H9 (cell line): Measurements from ENCODE around the gene RGS16. TPM values are rescaled to one million over a fixed set of nuclear protein-coding genes. Genes with fewer than 3 reads are reported as not detected.

Experiments used
- DNase-seq: peaks from one replicate; pipeline ENCODE4 v3.0.0-alpha.2; 2017
- H2AFZ ChIP-seq: one replicate; pipeline ENCODE4 v1.6.1; 2013; ENCODE audit warnings: mild to moderate bottlenecking, low read length, control low read depth, moderate library complexity
- H2AK5ac ChIP-seq: 2 replicates; pipeline ENCODE4 v1.6.1; 2013; ENCODE audit warnings: low read length, control low read depth, mixed read lengths; ENCODE audit not compliant: insufficient read length
- H2BK120ac ChIP-seq: one replicate; pipeline ENCODE4 v1.6.1; 2013; ENCODE audit warnings: low read depth, mild to moderate bottlenecking, low read length, control low read depth, inconsistent platforms; ENCODE audit not compliant: poor library complexity, severe bottlenecking
- H2BK12ac ChIP-seq: 2 replicates; pipeline ENCODE4 v1.6.1; 2013; ENCODE audit warnings: low read length, control low read depth, mixed read lengths, low read depth; ENCODE audit not compliant: insufficient read length
- H2BK15ac ChIP-seq: 2 replicates; pipeline ENCODE4 v1.6.1; 2013; ENCODE audit warnings: low read depth, low read length, control low read depth
- H2BK20ac ChIP-seq: one replicate; pipeline ENCODE4 v1.6.1; 2013; ENCODE audit warnings: low read depth, mild to moderate bottlenecking, low read length, control low read depth, inconsistent platforms; ENCODE audit not compliant: poor library complexity, severe bottlenecking
- H2BK5ac ChIP-seq: 2 replicates; pipeline ENCODE4 v1.6.1; 2013; ENCODE audit warnings: low read length, control low read depth, mixed read lengths; ENCODE audit not compliant: insufficient read length
- H3K14ac ChIP-seq: 2 replicates; pipeline ENCODE4 v1.6.1; 2013; ENCODE audit warnings: low read length, control low read depth; ENCODE audit not compliant: insufficient read depth
- H3K18ac ChIP-seq: 2 replicates; pipeline ENCODE4 v1.6.1; 2013; ENCODE audit warnings: low read depth, mild to moderate bottlenecking, mixed read lengths, low read length, control low read depth; ENCODE audit not compliant: insufficient read length
- H3K23ac ChIP-seq: 2 replicates; pipeline ENCODE4 v1.6.1; 2013; ENCODE audit warnings: low read length, control low read depth, mixed read lengths, low read depth; ENCODE audit not compliant: insufficient read length
- H3K23me2 ChIP-seq: 2 replicates; pipeline ENCODE4 v1.6.1; 2013; ENCODE audit warnings: low read depth, mild to moderate bottlenecking, mixed read lengths, low read length, control low read depth; ENCODE audit not compliant: insufficient read length, poor library complexity, severe bottlenecking
- H3K27ac ChIP-seq: 2 replicates; pipeline ENCODE4 v1.5.1; 2013; ENCODE audit warnings: low read length, control low read depth, mixed read lengths, low read depth; ENCODE audit not compliant: insufficient read length
- H3K27me3 ChIP-seq: 2 replicates; pipeline ENCODE4 v1.6.1; 2013; ENCODE audit warnings: low read length, control low read depth, inconsistent platforms; ENCODE audit not compliant: insufficient read depth
- H3K4ac ChIP-seq: 2 replicates; pipeline ENCODE4 v1.6.1; 2013; ENCODE audit warnings: low read depth, mild to moderate bottlenecking, control low read depth, inconsistent platforms, low read length, moderate library complexity
- H3K4me1 ChIP-seq: 2 replicates; pipeline ENCODE4 v1.6.1; 2013; ENCODE audit warnings: low read length, control low read depth, inconsistent platforms; ENCODE audit not compliant: insufficient read depth
- H3K4me2 ChIP-seq: 2 replicates; pipeline ENCODE4 v1.6.1; 2013; ENCODE audit warnings: low read length, control low read depth, mixed read lengths; ENCODE audit not compliant: insufficient read length, insufficient read depth
- H3K56ac ChIP-seq: 2 replicates; pipeline ENCODE4 v1.6.1; 2013; ENCODE audit warnings: low read depth, mild to moderate bottlenecking, mixed read lengths, low read length, control low read depth; ENCODE audit not compliant: insufficient read length
- H3K79me1 ChIP-seq: 2 replicates; pipeline ENCODE4 v1.6.1; 2013; ENCODE audit warnings: low read depth, mild to moderate bottlenecking, moderate library complexity, low read length, control low read depth, inconsistent platforms; ENCODE audit not compliant: insufficient read depth, poor library complexity, severe bottlenecking
- H3K79me2 ChIP-seq: 2 replicates; pipeline ENCODE4 v1.6.1; 2013; ENCODE audit warnings: low read length, control low read depth, inconsistent platforms; ENCODE audit not compliant: insufficient read depth
- H3K9ac ChIP-seq: 2 replicates; pipeline ENCODE4 v1.6.1; 2013; ENCODE audit warnings: low read length, control low read depth, mixed read lengths; ENCODE audit not compliant: insufficient read length; ENCODE audit errors: extremely low read depth
- H3K9me3 ChIP-seq: one replicate; pipeline ENCODE4 v1.6.1; 2013; ENCODE audit warnings: low read depth, low read length, inconsistent platforms; ENCODE audit not compliant: control insufficient read depth
- H3T11ph ChIP-seq: one replicate; pipeline ENCODE4 v1.6.1; 2013; ENCODE audit warnings: mild to moderate bottlenecking, low read length, control low read depth, inconsistent platforms
- H4K20me1 ChIP-seq: one replicate; pipeline ENCODE4 v1.6.1; 2013; ENCODE audit not compliant: control insufficient read depth, insufficient read length, insufficient read depth
- H4K5ac ChIP-seq: 2 replicates; pipeline ENCODE4 v1.6.1; 2013; ENCODE audit warnings: low read depth, mild to moderate bottlenecking, mixed read lengths, low read length, control low read depth; ENCODE audit not compliant: insufficient read length
- H4K8ac ChIP-seq: replicated peaks from 2 replicates; pipeline ENCODE4 v1.6.1; 2013; ENCODE audit warnings: low read length, control low read depth, mixed read lengths, low read depth; ENCODE audit not compliant: insufficient read length
- H4K91ac ChIP-seq: 2 replicates; pipeline ENCODE4 v1.6.1; 2013; ENCODE audit warnings: low read depth, mild to moderate bottlenecking, moderate library complexity, mixed read lengths, low read length, control low read depth; ENCODE audit not compliant: insufficient read length
- H3K27ac Mint-ChIP-seq, 3 experiments: 2 replicates in 2 of 3; 3 replicates in 1 of 3; pipeline ENCODE4 v1.8.0; 2020 to 2021; ENCODE audit warnings: mixed read lengths in 3 of 3, mild to moderate bottlenecking in 1 of 3, moderate library complexity in 1 of 3
- H3K27me3 Mint-ChIP-seq: 2 replicates; pipeline ENCODE4 v1.8.0; 2021; ENCODE audit warnings: low read depth, mild to moderate bottlenecking, moderate library complexity, mixed read lengths
- H3K36me3 Mint-ChIP-seq, 3 experiments: 2 replicates in 2 of 3; 3 replicates in 1 of 3; pipeline ENCODE4 v1.8.0; 2020 to 2021; ENCODE audit warnings: low read depth in 3 of 3, mixed read lengths in 3 of 3; ENCODE audit not compliant: insufficient read depth in 1 of 3
- H3K4me1 Mint-ChIP-seq, 2 experiments: 2 replicates each; pipeline ENCODE4 v1.8.0; 2020; ENCODE audit warnings: mixed read lengths in 2 of 2
- H3K4me3 Mint-ChIP-seq, 2 experiments: 2 replicates in 1 of 2; 3 replicates in 1 of 2; pipeline ENCODE4 v1.8.0; 2020 to 2021; ENCODE audit warnings: mild to moderate bottlenecking in 2 of 2, mixed read lengths in 2 of 2, moderate library complexity in 1 of 2
- H3K9me3 Mint-ChIP-seq, 2 experiments: 2 replicates in 1 of 2; 3 replicates in 1 of 2; pipeline ENCODE4 v1.8.0; 2020; ENCODE audit warnings: mild to moderate bottlenecking in 2 of 2, mixed read lengths in 2 of 2, moderate library complexity in 1 of 2
- WGBS: extraction: QIAGEN DNeasy Blood & Tissue Kit; methylation state at CpG from one replicate; pipeline ENCODE4 v1.1.7; 2013; ENCODE audit warnings: missing lambda C conversion rate, low lambda C conversion rate, mixed read lengths; ENCODE audit not compliant: insufficient read length; ENCODE audit errors: extremely low coverage; 5-methylcytosine and 5-hydroxymethylcytosine counted together
- total RNA-seq: library from RNA; stranded (reverse); gene quantifications from 2 replicates; pipeline ENCODE4 v1.2.1, GENCODE V29; 2021
- TF ChIP-seq, protein P1 (sequence below): fragments of 200-600 bp; sonication (generic); conservative IDR thresholded peaks from 3 replicates; pipeline ENCODE4 v1.8.0; 2021; ENCODE audit warnings: antibody characterized with exemption, mild to moderate bottlenecking

RGS16 gene
- total RNA-seq, 1 experiment from 2014 or later, result 6.9 TPM

GRCh38 chr1:182617734-182618351 is 13.7 kb upstream of the RGS16 start:
- Histone ChIP-seq H3K9ac (no peak overlapping the region), H2BK120ac (no peak overlapping the region), H3K27me3 (no peaks in the 10 kb centered on the region; the same call in 1 of the 2 replicates), H3K4me2 (no peak overlapping the region), H3K23me2 (peaks cover 15% of the 10 kb centered on the region), H2AK5ac (no peak overlapping the region), H3K79me2 (no peaks in the 10 kb centered on the region), H3K18ac (no peak overlapping the region), H2AFZ (no peak overlapping the region), H3K23ac (no peak overlapping the region), H3K4ac (no peak overlapping the region), H4K8ac (no peak overlapping the region), H3K14ac (no peak overlapping the region), H2BK12ac (no peak overlapping the region), H4K20me1 (no peaks in the 10 kb centered on the region), H3K4me1 (peaks cover 6% of the 10 kb centered on the region; the same call in 1 of the 2 replicates), H3K56ac (no peak overlapping the region), H3K27ac (no peak overlapping the region), H2BK20ac (no peak overlapping the region), H3K9me3 (no peaks in the 10 kb centered on the region), H4K5ac (no peak overlapping the region), H2BK5ac (no peak overlapping the region), H2BK15ac (no peak overlapping the region), H3K79me1 (no peaks in the 10 kb centered on the region), H3T11ph (no peak overlapping the region), H4K91ac (no peak overlapping the region)
- Mint-ChIP-seq H3K4me3 (no peak overlapping the region; a peak in 1 of 5 replicates), H3K27ac (peak overlapping the region in 1 of 3 experiments; percentile 62; a peak in 1 of 7 replicates), H3K27me3 (peaks cover 56% of the 10 kb centered on the region), H3K4me1 (peaks cover 53% of the 10 kb centered on the region in 2 experiments), H3K9me3 (peaks cover 5 to 9% of the 10 kb centered on the region in 2 experiments; a peak in 4 of 5 replicates), H3K36me3 (peaks cover 0 to 9% (median 0%) of the 10 kb centered on the region in 3 experiments; a peak in 2 of 7 replicates)
- DNase-seq, result no peak
- TF ChIP-seq, protein P1, sequence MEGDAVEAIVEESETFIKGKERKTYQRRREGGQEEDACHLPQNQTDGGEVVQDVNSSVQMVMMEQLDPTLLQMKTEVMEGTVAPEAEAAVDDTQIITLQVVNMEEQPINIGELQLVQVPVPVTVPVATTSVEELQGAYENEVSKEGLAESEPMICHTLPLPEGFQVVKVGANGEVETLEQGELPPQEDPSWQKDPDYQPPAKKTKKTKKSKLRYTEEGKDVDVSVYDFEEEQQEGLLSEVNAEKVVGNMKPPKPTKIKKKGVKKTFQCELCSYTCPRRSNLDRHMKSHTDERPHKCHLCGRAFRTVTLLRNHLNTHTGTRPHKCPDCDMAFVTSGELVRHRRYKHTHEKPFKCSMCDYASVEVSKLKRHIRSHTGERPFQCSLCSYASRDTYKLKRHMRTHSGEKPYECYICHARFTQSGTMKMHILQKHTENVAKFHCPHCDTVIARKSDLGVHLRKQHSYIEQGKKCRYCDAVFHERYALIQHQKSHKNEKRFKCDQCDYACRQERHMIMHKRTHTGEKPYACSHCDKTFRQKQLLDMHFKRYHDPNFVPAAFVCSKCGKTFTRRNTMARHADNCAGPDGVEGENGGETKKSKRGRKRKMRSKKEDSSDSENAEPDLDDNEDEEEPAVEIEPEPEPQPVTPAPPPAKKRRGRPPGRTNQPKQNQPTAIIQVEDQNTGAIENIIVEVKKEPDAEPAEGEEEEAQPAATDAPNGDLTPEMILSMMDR, result no peak
- no CpG with 5 or more reads among the region's 6 CpGs for WGBS
